ENCODE results near the gene ENDOU. TPM values are rescaled to one million over a fixed set of nuclear protein-coding genes. Genes with fewer than 3 reads are reported as not detected.

Gene ENDOU
- total and polyA plus RNA-seq, 8 donors = 1.8 to 7.6 TPM; not detected in 6

GRCh38 chr12:47707355-47707754 is 17.9 kb downstream of the ENDOU start:
- TF ChIP-seq POLR2AphosphoS5 (IDR thresholded peaks at IDR 0.05) = no peak
- no peak for TF ChIP-seq CTCF (IDR thresholded peaks at IDR 0.05)
- no peak for TF ChIP-seq EP300 (IDR thresholded peaks at IDR 0.05)
- TF ChIP-seq POLR2A (IDR thresholded peaks at IDR 0.05) = no peak
- intact Hi-C loops (cut with DNase I; ENCODE audit: low total_unique reads) = no loop called here
- no peak overlapping the region for H3K27ac ChIP-seq
- H3K9me3 ChIP-seq = no peaks in the 10 kb centered on the region
- H3K27me3 ChIP-seq = no peaks in the 10 kb centered on the region
- no peaks in the 10 kb centered on the region for H3K36me3 ChIP-seq
- peaks cover 7 to 46% (median 32%) of the 10 kb centered on the region in 4 donors for H3K4me1 ChIP-seq
- no peak for DNase-seq
- H3K4me3 ChIP-seq = peak overlapping the region in 1 of 4 donors; percentile 80

GRCh38 chr12:47705566-47706425 is 19.5 kb downstream of the ENDOU start, which contains the start of gene RPAP3:
Gene RPAP3, minus strand, starts transcription at chr12:47706030. Its CDS starts 3,190 bp downstream, at chr12:47702840.
- Histone ChIP-seq H3K27ac (peak within 1 kb of the TSS; percentile 89 to 96 (median 92)), H3K4me3 (peak within 1 kb of the TSS; percentile 66 to 100 (median 83)), H3K27me3 (no peaks in the 10 kb centered on the region), H3K4me1 (peaks cover 7 to 46% (median 32%) of the 10 kb centered on the region in 4 donors), H3K9me3 (no peaks in the 10 kb centered on the region), H3K36me3 (peaks cover 0 to 6% (median 4%) of the 10 kb centered on the region in 4 donors)
- WGBS, 5 donors = 0 to 1% (median 0%) methylated on average over 30 to 66 of the region's 66 CpGs
- TF ChIP-seq EP300 (IDR thresholded peaks at IDR 0.05) (no peak), POLR2AphosphoS5 (IDR thresholded peaks at IDR 0.05) (peak; percentile 86 to 97 (median 96)), CTCF (IDR thresholded peaks at IDR 0.05) (peak in 5 of 7 experiments; percentile 44 to 75 (median 60)), POLR2A (IDR thresholded peaks at IDR 0.05) (peak in 1 of 4 donors; percentile 70)
- peak; percentile 99 for DNase-seq
- intact Hi-C loops (cut with DNase I; ENCODE audit: low total_unique reads) = no loop called here

- no peaks in the 10 kb centered on the region for H3K27me3 ChIP-seq
- no peaks in the 10 kb centered on the region for H3K9me3 ChIP-seq
- H3K4me3 ChIP-seq = peak overlapping the region; percentile 66 to 100 (median 83)
- no peak for DNase-seq
- intact Hi-C loops (cut with DNase I; ENCODE audit: low total_unique reads) = no loop called here
- TF ChIP-seq POLR2AphosphoS5 (IDR thresholded peaks at IDR 0.05) (no peak), POLR2A (IDR thresholded peaks at IDR 0.05) (no peak), EP300 (IDR thresholded peaks at IDR 0.05) (no peak), CTCF (IDR thresholded peaks at IDR 0.05) (no peak)
- WGBS, 5 donors = 0 to 2% (median 1%) methylated on average over 9 of the region's 9 CpGs
- H3K36me3 ChIP-seq = peaks cover 0 to 12% (median 10%) of the 10 kb centered on the region in 4 donors
- H3K27ac ChIP-seq = peak overlapping the region; percentile 89 to 96 (median 92)
- peaks cover 7 to 46% (median 32%) of the 10 kb centered on the region in 4 donors for H3K4me1 ChIP-seq
These were observed 20.1 kb downstream of the ENDOU start for GRCh38 chr12:47705229-47705565.

GRCh38 chr12:47704719-47705118 is 20.6 kb downstream of the ENDOU start:
- DNase-seq = no peak
- Histone ChIP-seq H3K27ac (no peak overlapping the region), H3K27me3 (no peaks in the 10 kb centered on the region), H3K36me3 (peaks cover 0 to 17% (median 15%) of the 10 kb centered on the region in 4 donors), H3K4me1 (peaks cover 7 to 46% (median 32%) of the 10 kb centered on the region in 4 donors), H3K9me3 (no peaks in the 10 kb centered on the region), H3K4me3 (peak overlapping the region; percentile 66 to 100 (median 83))
- TF ChIP-seq POLR2AphosphoS5 (IDR thresholded peaks at IDR 0.05) (no peak), CTCF (IDR thresholded peaks at IDR 0.05) (no peak), POLR2A (IDR thresholded peaks at IDR 0.05) (no peak), EP300 (IDR thresholded peaks at IDR 0.05) (no peak)
- WGBS, 5 donors = 80 to 91% (median 87%) methylated on average over 9 of the region's 9 CpGs
- intact Hi-C loops (cut with DNase I; ENCODE audit: low total_unique reads) = no loop called here

All from stomach (tissue), 9 donors.